Panc1 (cell line): ENCODE data around the gene IL1RAPL1. TPM values are rescaled to one million over a fixed set of nuclear protein-coding genes. Genes with fewer than 3 reads are reported as not detected.

Experiments used
- ATAC-seq: fragments of 200-7000 bp; cut with Tn5 transposase; 2 replicates; pipeline ENCODE4 v1.9.1; 2020; ENCODE audit warnings: mild to moderate bottlenecking, moderate library complexity
- BruUV-seq: library from RNA; stranded (reverse); fragments of 400-500 nt; replicated peaks from 2 replicates; lab custom pipeline; 2021; lab: Mats Ljungman, UMichigan
- CTCF ChIA-PET: fragments of 300-600 bp; sonication (Branson Sonifier 250); formaldehyde crosslinking; loops from one replicate; lab custom pipeline; 2022; ENCODE audit warnings: antibody characterized with exemption; lab: Charles Lee
- POLR2A ChIA-PET: fragments of 300-600 bp; sonication (Branson Sonifier 250); formaldehyde crosslinking; loops from one replicate; lab custom pipeline; 2022; ENCODE audit warnings: antibody characterized with exemption; lab: Charles Lee
- DNase-seq: peaks from one replicate; pipeline ENCODE4 v3.0.0-alpha.2; 2010; ENCODE audit warnings: low read depth, low spot score
- H3K27ac ChIP-seq: 2 replicates; pipeline ENCODE4 v1.5.1; 2011; ENCODE audit warnings: mild to moderate bottlenecking, low read length, inconsistent platforms
- H3K27me3 ChIP-seq: fragments of 200-500 bp; sonication (Bioruptor generic); 2 replicates; pipeline ENCODE4 v1.6.0; 2014; ENCODE audit warnings: low read length, inconsistent platforms; ENCODE audit not compliant: control insufficient read depth, insufficient read depth
- H3K36me3 ChIP-seq: fragments of 200-500 bp; sonication (Bioruptor generic); 2 replicates; pipeline ENCODE4 v1.5.1; 2014; ENCODE audit warnings: inconsistent platforms, mild to moderate bottlenecking, low read length, moderate library complexity; ENCODE audit not compliant: control insufficient read depth, insufficient read depth
- H3K4me1 ChIP-seq: 2 replicates; pipeline ENCODE4 v1.5.1; 2011; ENCODE audit warnings: inconsistent platforms, mild to moderate bottlenecking, low read length, moderate library complexity; ENCODE audit not compliant: control insufficient read depth, insufficient read depth
- H3K4me3 ChIP-seq, 2 experiments: 2 replicates each; pipeline ENCODE4 v1.5.1; 2011 to 2012; ENCODE audit warnings: low read depth in 2 of 2, low read length in 2 of 2, mild to moderate bottlenecking in 2 of 2, inconsistent platforms in 1 of 2, moderate library complexity in 1 of 2
- H3K9me3 ChIP-seq: fragments of 200-500 bp; sonication (Bioruptor generic); 2 replicates; pipeline ENCODE4 v1.5.1; 2014; ENCODE audit warnings: low read depth, mild to moderate bottlenecking, inconsistent platforms, low read length, moderate library complexity; ENCODE audit not compliant: control insufficient read depth, insufficient read depth
- CTCF ChIP-seq: fragments of 450-650 bp; IDR thresholded peaks from 2 replicates; pipeline ENCODE4 v1.5.1; 2017; ENCODE audit warnings: mild to moderate bottlenecking
- POLR2AphosphoS5 ChIP-seq: IDR thresholded peaks from 2 replicates; pipeline ENCODE4 v1.6.1; 2012; ENCODE audit warnings: mild to moderate bottlenecking, low read depth, low read length, moderate library complexity
- REST ChIP-seq, 2 experiments: IDR thresholded peaks; 2 replicates each; pipeline ENCODE4 v1.6.1; 2011 to 2012; ENCODE audit warnings: low read depth in 2 of 2, control low read depth in 1 of 2, low read length in 1 of 2, mild to moderate bottlenecking in 1 of 2, moderate library complexity in 1 of 2; ENCODE audit not compliant: insufficient read depth in 1 of 2
- SIN3A ChIP-seq: IDR thresholded peaks from 2 replicates; pipeline ENCODE4 v1.6.1; 2012; ENCODE audit warnings: low read depth, mild to moderate bottlenecking, low read length, moderate library complexity, borderline replicate concordance; ENCODE audit not compliant: insufficient read depth
- TCF7L2 ChIP-seq: IDR thresholded peaks from 2 replicates; pipeline ENCODE4 v1.6.1; 2011; ENCODE audit warnings: mild to moderate bottlenecking, low read depth, low read length, inconsistent platforms
- in situ Hi-C: cut with HindIII; loops from 2 replicates; pipeline ENCODE4 v1.10.0; 2016; ENCODE audit warnings: low sequenced_read_pairs, low pct_unique_long_range_greater_than_20kb
- intact Hi-C: fragments of 100-400 bp; cut with micrococcal nuclease; formaldehyde crosslinking; loops from one replicate; pipeline ENCODE4 v1.10.0; 2022; ENCODE audit not compliant: unreplicated experiment
- total RNA-seq: library from RNA; stranded (reverse); gene quantifications from one replicate; pipeline ENCODE4 v1.2.1, GENCODE V29; 2021; ENCODE audit not compliant: unreplicated experiment

Gene IL1RAPL1
- total RNA-seq, 1 experiment from 2014 or later: 0.59 TPM

DNA sequence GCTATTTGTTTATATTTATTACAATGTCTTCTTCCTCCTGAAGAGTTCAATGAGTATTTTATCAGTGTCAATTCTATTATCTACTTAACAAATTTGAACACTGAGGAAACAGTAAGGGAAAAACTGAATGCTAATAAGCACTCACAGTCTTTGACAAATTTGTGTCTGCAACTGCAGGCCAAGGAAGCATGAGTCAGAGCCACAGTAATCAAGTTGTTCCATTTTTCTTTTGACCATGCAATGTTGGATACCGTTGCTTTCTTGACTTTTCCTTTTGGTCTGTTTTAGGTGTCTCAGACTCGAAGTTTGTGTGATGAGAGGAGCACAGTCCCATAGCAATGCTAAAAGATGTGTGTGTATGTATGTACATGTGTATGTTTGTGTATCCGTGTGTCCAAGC lies 359.6 kb downstream of the IL1RAPL1 start:
- ATAC-seq (no peak), DNase-seq (no peak)
- TF ChIP-seq TCF7L2: no peak
- no peak overlapping the region for H3K27ac ChIP-seq
- no peak overlapping the region for H3K4me3 ChIP-seq
- BruUV-seq: no TSS peak
- H3K27me3 ChIP-seq: no peaks in the 10 kb centered on the region
- in situ Hi-C loops: no loop called here
- no peaks in the 10 kb centered on the region for H3K4me1 ChIP-seq
- ChIA-PET POLR2A (no interaction called here), CTCF (no interaction called here)
- no peaks in the 10 kb centered on the region for H3K36me3 ChIP-seq
- intact Hi-C loops: no loop called here
- H3K9me3 ChIP-seq: no peaks in the 10 kb centered on the region

GRCh38 chrX:28960063-28960462 lies 372.8 kb downstream of the IL1RAPL1 start:
- ATAC-seq: no peak
- intact Hi-C loops (no loop called here), in situ Hi-C loops (no loop called here)
- no peak for DNase-seq
- CTCF ChIA-PET: no interaction called here
- Histone ChIP-seq H3K27me3 (no peaks in the 10 kb centered on the region), H3K4me1 (no peaks in the 10 kb centered on the region), H3K4me3 (no peak overlapping the region), H3K27ac (no peak overlapping the region), H3K9me3 (no peaks in the 10 kb centered on the region), H3K36me3 (no peaks in the 10 kb centered on the region)
- BruUV-seq: no TSS peak
- POLR2A ChIA-PET: no interaction called here
- TF ChIP-seq SIN3A (no peak), TCF7L2 (no peak), POLR2AphosphoS5 (no peak), CTCF (no peak), REST (IDR thresholded peaks at IDR 0.05; ENCODE audit: insufficient read depth in 1 of 2, low read depth in 2 of 2, low read length in 1 of 2) (no peak)

DNA sequence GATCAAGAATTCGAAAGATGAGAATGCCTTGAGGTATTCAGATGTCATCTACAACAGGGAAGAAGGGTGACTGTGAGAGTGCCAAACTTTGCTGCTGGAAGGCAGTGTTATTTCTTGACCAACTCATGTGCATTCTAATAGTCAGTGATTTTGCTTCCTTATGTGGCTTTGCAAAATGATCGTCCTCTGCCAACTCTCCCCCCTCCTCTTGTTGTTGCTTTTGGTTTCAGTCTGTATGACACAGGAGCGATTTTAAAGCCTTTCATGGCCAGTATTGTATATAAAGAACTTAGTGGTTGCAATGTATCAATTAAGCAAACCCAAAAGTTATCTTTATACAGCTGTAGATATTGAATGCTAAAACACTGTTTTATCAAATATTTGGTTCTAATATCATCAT lies 379.1 kb downstream of the IL1RAPL1 start:
- H3K27ac ChIP-seq: no peak overlapping the region
- H3K36me3 ChIP-seq: no peaks in the 10 kb centered on the region
- intact Hi-C loops: no loop called here
- no peaks in the 10 kb centered on the region for H3K27me3 ChIP-seq
- in situ Hi-C loops: no loop called here
- no peaks in the 10 kb centered on the region for H3K4me1 ChIP-seq
- DNase-seq (no peak), ATAC-seq (no peak)
- ChIA-PET CTCF (no interaction called here), POLR2A (no interaction called here)
- no peaks in the 10 kb centered on the region for H3K9me3 ChIP-seq
- TF ChIP-seq SIN3A: no peak
- TF ChIP-seq POLR2AphosphoS5: no peak
- no peak for TF ChIP-seq CTCF
- TF ChIP-seq REST (IDR thresholded peaks at IDR 0.05; ENCODE audit: insufficient read depth in 1 of 2, low read depth in 2 of 2, low read length in 1 of 2): no peak
- TF ChIP-seq TCF7L2: no peak
- no TSS peak for BruUV-seq
- H3K4me3 ChIP-seq: no peak overlapping the region
